ENCODE data around the gene IRX4. TPM values are rescaled to one million over a fixed set of nuclear protein-coding genes. Genes with fewer than 3 reads are reported as not detected.

IRX4 gene
- total and polyA plus RNA-seq, 2 experiments from 2014 or later: not detected

DNA sequence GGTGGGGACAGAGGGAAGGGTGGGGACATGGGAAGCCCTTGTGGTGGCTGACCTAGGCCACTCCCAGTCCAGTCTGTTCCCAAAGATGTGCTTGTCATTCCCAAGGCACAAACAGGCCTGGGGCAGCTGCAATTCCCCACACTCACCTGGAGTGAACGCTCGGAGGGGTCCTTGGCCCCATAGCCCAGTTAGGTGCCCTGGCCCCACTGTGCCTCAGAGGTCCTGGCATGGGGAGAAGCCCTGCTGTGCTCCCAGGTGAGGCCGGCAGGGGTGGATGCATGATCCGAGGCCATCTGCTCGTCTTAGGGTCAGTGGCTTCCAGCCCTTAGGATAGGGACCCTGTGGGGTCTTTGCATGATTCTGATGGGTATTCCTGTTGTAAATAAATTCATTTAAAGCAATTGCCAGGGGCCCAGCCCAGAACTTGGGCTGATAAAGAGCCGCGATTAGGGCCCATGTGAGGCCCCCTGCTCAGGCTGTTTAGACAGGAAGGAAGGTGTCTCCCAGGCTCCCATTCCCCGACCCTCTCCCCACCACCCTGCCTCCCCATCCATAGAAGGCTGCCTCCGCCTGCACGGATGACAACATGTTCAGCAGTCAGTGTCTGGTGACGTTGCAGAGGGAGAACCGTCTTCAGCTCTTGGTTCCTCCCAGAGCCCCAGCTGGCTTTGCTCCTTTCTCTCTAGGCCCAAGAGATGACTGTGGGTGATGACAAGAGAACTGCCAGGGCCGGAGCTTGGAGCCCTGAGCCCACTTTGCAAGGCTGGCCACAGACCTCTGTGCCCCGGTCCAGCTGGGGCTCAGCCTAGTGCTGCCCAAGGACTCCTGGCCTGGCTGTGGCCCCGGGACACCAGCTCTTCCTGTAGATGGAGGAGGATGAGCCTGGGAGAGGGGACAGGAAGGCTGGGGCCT, 28.4 kb upstream of the IRX4 start:
- H3K79me2 ChIP-seq (ENCODE audit: insufficient read depth): no peaks in the 10 kb centered on the region
- 46 to 49% methylated on average over 15 of the region's 15 CpGs for WGBS, 2 experiments (ENCODE audit: low coverage in 1 of 2, low lambda C conversion rate in 2 of 2, missing lambda C conversion rate in 2 of 2)
- no peaks in the 10 kb centered on the region for H3F3A ChIP-seq (ENCODE audit: insufficient read depth)
- H3K9ac ChIP-seq: no peak overlapping the region
- H3K36me3 ChIP-seq (ENCODE audit: low read depth): no peaks in the 10 kb centered on the region
- no peak overlapping the region for H3K27ac ChIP-seq
- no peaks in the 10 kb centered on the region for H3K27me3 ChIP-seq (replicated peaks; ENCODE audit: insufficient read depth)
- H2AFZ ChIP-seq: no peak overlapping the region
- H3K9me3 ChIP-seq (ENCODE audit: low read depth): no peaks in the 10 kb centered on the region
- TF ChIP-seq EZH2 (IDR thresholded peaks at IDR 0.05; ENCODE audit: insufficient read depth, poor library complexity, severe bottlenecking): no peak
- no peak for TF ChIP-seq EZH2phosphoT487 (IDR thresholded peaks at IDR 0.05; ENCODE audit: insufficient read depth, low read depth)
- in situ Hi-C loops (cut with MboI): no loop called here
- no peaks in the 10 kb centered on the region for H4K20me1 ChIP-seq (ENCODE audit: insufficient read depth)
- no peak for DNase-seq
- no peaks in the 10 kb centered on the region for H3K9me2 ChIP-seq (ENCODE audit: insufficient read depth)
- no peak overlapping the region for H3K4me2 ChIP-seq (ENCODE audit: unreplicated experiment)
- H3K4me1 ChIP-seq (ENCODE audit: insufficient read depth): no peaks in the 10 kb centered on the region
- no peak overlapping the region for H3K4me3 ChIP-seq

DNA sequence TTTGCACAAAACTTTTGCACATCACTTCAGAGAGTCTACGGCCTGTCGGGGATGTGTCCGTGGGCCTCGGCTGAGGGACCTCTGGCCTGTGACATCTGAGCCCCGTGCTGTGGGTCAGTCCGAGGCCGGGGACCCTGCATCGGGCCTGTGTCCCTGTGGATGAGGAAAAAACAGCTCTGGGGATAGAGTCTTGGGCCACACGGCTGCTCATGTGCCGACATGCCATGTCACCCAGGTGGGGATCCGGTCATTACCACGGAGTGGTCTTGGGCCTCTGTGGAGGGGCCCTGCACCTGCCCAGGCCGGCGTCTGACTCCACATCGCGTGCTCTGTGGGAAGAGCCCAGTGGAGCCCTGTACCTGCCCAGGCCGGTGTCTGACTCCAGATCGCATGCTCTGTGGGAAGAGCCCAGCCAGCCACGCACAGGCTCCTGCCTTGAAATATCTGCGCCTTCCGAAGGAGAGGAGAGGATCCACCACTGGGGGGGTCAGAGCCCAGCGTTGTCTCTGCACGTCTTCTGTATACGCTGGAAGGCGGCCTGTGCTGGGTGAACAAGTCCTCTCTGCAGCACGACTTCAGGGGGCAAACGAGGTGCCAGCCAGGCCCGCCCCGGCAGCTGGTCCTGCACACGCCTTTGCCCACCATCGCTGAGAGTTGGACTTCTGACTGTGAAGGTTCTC, 27.5 kb upstream of the IRX4 start:
- no peak for DNase-seq
- H3K27me3 ChIP-seq (replicated peaks; ENCODE audit: insufficient read depth): no peaks in the 10 kb centered on the region
- H3K27ac ChIP-seq: no peak overlapping the region
- H4K20me1 ChIP-seq (ENCODE audit: insufficient read depth): no peaks in the 10 kb centered on the region
- H3K79me2 ChIP-seq (ENCODE audit: insufficient read depth): no peaks in the 10 kb centered on the region
- no peak overlapping the region for H3K9ac ChIP-seq
- no peaks in the 10 kb centered on the region for H3K9me2 ChIP-seq (ENCODE audit: insufficient read depth)
- TF ChIP-seq EZH2phosphoT487 (IDR thresholded peaks at IDR 0.05; ENCODE audit: insufficient read depth, low read depth) (no peak), EZH2 (IDR thresholded peaks at IDR 0.05; ENCODE audit: insufficient read depth, poor library complexity, severe bottlenecking) (no peak)
- in situ Hi-C loops (cut with MboI): no loop called here
- H3F3A ChIP-seq (ENCODE audit: insufficient read depth): no peaks in the 10 kb centered on the region
- H3K4me1 ChIP-seq (ENCODE audit: insufficient read depth): no peaks in the 10 kb centered on the region
- H3K9me3 ChIP-seq (ENCODE audit: low read depth): no peaks in the 10 kb centered on the region
- no peaks in the 10 kb centered on the region for H3K36me3 ChIP-seq (ENCODE audit: low read depth)
- WGBS, 2 experiments (ENCODE audit: low coverage in 1 of 2, low lambda C conversion rate in 2 of 2, missing lambda C conversion rate in 2 of 2): 63 to 68% methylated on average over 26 to 31 of the region's 31 CpGs
- H3K4me3 ChIP-seq: no peak overlapping the region
- no peak overlapping the region for H3K4me2 ChIP-seq (ENCODE audit: unreplicated experiment)
- H2AFZ ChIP-seq: no peak overlapping the region

DNA sequence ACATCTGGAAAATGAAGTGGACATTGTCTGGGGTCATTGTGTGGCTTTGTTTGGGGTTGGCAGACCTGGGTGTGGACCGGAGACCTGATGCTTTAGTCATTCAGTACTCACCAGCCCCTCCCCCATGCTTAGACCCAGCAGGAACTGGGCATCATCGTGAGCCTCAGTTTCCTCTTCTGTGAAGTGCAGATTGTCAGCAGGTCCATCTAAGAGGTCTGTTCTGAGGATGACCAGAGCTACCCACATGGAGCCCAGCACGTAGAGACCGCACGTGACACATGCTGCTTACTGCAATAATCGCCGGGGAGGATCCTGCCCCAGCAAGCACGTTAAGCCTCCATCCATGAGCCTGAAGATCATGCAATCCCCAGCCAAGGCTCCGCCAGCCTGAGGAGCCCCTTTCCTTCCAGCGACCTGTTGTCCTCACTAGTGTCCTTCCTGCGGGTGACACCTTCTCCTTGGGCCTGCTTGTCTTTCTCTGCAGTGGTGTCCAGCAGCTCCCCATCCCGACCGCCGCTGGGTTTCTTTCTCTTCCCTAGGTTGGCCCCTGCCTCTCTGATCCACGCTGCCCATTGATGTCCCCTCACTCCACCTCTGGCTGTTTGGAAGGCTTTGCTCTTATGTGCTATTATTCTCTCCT, 26.7 kb upstream of the IRX4 start:
- in situ Hi-C loops (cut with MboI): no loop called here
- H3K36me3 ChIP-seq (ENCODE audit: low read depth): no peaks in the 10 kb centered on the region

DNA sequence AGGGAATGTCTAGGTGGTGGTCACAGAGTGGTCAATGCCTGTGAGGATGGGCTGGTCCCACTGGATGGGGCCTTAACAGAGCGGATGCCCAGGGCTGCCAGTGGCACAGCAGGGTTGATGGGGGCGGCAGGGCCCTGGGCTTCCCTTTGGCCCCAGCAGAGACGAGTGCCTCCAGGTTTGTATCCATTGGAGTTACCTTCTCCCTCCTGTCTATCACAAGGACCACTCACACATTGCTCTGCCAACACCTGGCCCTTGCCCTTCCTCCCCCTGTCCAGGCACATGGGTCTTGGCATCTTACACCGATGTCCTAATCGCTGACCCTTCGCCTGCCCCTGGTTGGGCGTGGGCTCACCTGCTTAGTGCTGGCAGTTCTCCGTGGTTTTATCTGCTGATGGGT, 26.2 kb upstream of the IRX4 start:
- no peak overlapping the region for H3K27ac ChIP-seq
- in situ Hi-C loops (cut with MboI): no loop called here
- no peak overlapping the region for H3K9ac ChIP-seq
- H3K9me3 ChIP-seq (ENCODE audit: low read depth): no peaks in the 10 kb centered on the region
- no peak overlapping the region for H3K4me3 ChIP-seq
- DNase-seq: no peak
- H2AFZ ChIP-seq: no peak overlapping the region
- no peaks in the 10 kb centered on the region for H3K79me2 ChIP-seq (ENCODE audit: insufficient read depth)
- H3K9me2 ChIP-seq (ENCODE audit: insufficient read depth): no peaks in the 10 kb centered on the region
- TF ChIP-seq EZH2 (IDR thresholded peaks at IDR 0.05; ENCODE audit: insufficient read depth, poor library complexity, severe bottlenecking) (no peak), EZH2phosphoT487 (IDR thresholded peaks at IDR 0.05; ENCODE audit: insufficient read depth, low read depth) (no peak)
- no peaks in the 10 kb centered on the region for H3K4me1 ChIP-seq (ENCODE audit: insufficient read depth)
- no peaks in the 10 kb centered on the region for H3F3A ChIP-seq (ENCODE audit: insufficient read depth)
- WGBS, 2 experiments (ENCODE audit: low coverage in 1 of 2, low lambda C conversion rate in 2 of 2, missing lambda C conversion rate in 2 of 2): 49 to 56% methylated on average over 8 of the region's 8 CpGs
- no peaks in the 10 kb centered on the region for H3K36me3 ChIP-seq (ENCODE audit: low read depth)
- H4K20me1 ChIP-seq (ENCODE audit: insufficient read depth): no peaks in the 10 kb centered on the region
- H3K4me2 ChIP-seq (ENCODE audit: unreplicated experiment): no peak overlapping the region
- H3K27me3 ChIP-seq (replicated peaks; ENCODE audit: insufficient read depth): no peaks in the 10 kb centered on the region

More for the DNA sequence above, 26.7 kb upstream of the IRX4 start:
- no peaks in the 10 kb centered on the region for H3K4me1 ChIP-seq (ENCODE audit: insufficient read depth)
- TF ChIP-seq EZH2phosphoT487 (IDR thresholded peaks at IDR 0.05; ENCODE audit: insufficient read depth, low read depth) (no peak), EZH2 (IDR thresholded peaks at IDR 0.05; ENCODE audit: insufficient read depth, poor library complexity, severe bottlenecking) (no peak)
- no peak overlapping the region for H3K4me3 ChIP-seq
- no peaks in the 10 kb centered on the region for H4K20me1 ChIP-seq (ENCODE audit: insufficient read depth)
- no peaks in the 10 kb centered on the region for H3K9me2 ChIP-seq (ENCODE audit: insufficient read depth)
- no peak overlapping the region for H3K4me2 ChIP-seq (ENCODE audit: unreplicated experiment)
- no peak overlapping the region for H2AFZ ChIP-seq
- no peak overlapping the region for H3K9ac ChIP-seq
- WGBS, 2 experiments (ENCODE audit: low coverage in 1 of 2, low lambda C conversion rate in 2 of 2, missing lambda C conversion rate in 2 of 2): 71 to 82% methylated on average over 15 of the region's 15 CpGs
- DNase-seq: no peak
- no peaks in the 10 kb centered on the region for H3F3A ChIP-seq (ENCODE audit: insufficient read depth)
- no peak overlapping the region for H3K27ac ChIP-seq
- no peaks in the 10 kb centered on the region for H3K9me3 ChIP-seq (ENCODE audit: low read depth)
- H3K79me2 ChIP-seq (ENCODE audit: insufficient read depth): no peaks in the 10 kb centered on the region
- no peaks in the 10 kb centered on the region for H3K27me3 ChIP-seq (replicated peaks; ENCODE audit: insufficient read depth)

All from GM23248 (cell line).